Endothelial cell of umbilical vein (primary cell): ENCODE measurements around the gene ALDH4A1.

Source experiments
- CTCF ChIP-seq, 2 donors: IDR thresholded peaks; 1 replicate in 1 of 2; 2 replicates in 1 of 2; pipeline ENCODE4 v1.5.1; 2011; ENCODE audit warnings: low read length in 2 of 2, mild to moderate bottlenecking in 2 of 2, moderate library complexity in 2 of 2, control low read depth in 1 of 2, inconsistent platforms in 1 of 2, low read depth in 1 of 2; ENCODE audit not compliant: insufficient read depth in 1 of 2; ENCODE audit errors: extremely low read depth in 1 of 2
- EZH2 ChIP-seq: IDR thresholded peaks from 2 replicates; pipeline ENCODE4 v1.6.1; 2012; ENCODE audit warnings: borderline replicate concordance, low read depth, mild to moderate bottlenecking, moderate library complexity, low read length, inconsistent platforms; ENCODE audit not compliant: severe bottlenecking
- MAX ChIP-seq: IDR thresholded peaks from 2 replicates; pipeline ENCODE4 v1.6.1; 2011; ENCODE audit not compliant: insufficient read depth, insufficient read length
- MYC ChIP-seq: IDR thresholded peaks from one replicate; pipeline ENCODE4 v1.6.1; 2011; ENCODE audit warnings: mild to moderate bottlenecking, low read depth, low read length
- POLR2A ChIP-seq: IDR thresholded peaks from 2 replicates; pipeline ENCODE4 v1.6.1; 2012; ENCODE audit warnings: low read depth, mild to moderate bottlenecking, control low read depth, low read length
- POLR2AphosphoS5 ChIP-seq: IDR thresholded peaks from 2 replicates; pipeline ENCODE4 v1.6.1; 2012; ENCODE audit warnings: low read depth, mild to moderate bottlenecking, control low read depth, low read length, moderate library complexity; ENCODE audit not compliant: insufficient read depth

- TF ChIP-seq POLR2A (no peak), EZH2 (no peak), CTCF (IDR thresholded peaks at IDR 0.05; ENCODE audit: extremely low read depth in 1 of 2, insufficient read depth in 1 of 2, low read depth in 1 of 2, low read length in 2 of 2) (no peak), POLR2AphosphoS5 (no peak), MYC (no peak), MAX (no peak)
Observed at GRCh38 chr1:18861082-18861481, 41.3 kb downstream of the ALDH4A1 start.
